A549 (cell line): Measurements from ENCODE around the gene IFFO2. TPM values are rescaled to one million over a fixed set of nuclear protein-coding genes. Genes with fewer than 3 reads are reported as not detected.

Source experiments
- ATAC-seq, 2 experiments: fragments of 200-7000 bp in 1 of 2; fragments of >200 bp in 1 of 2; cut with Nextera tagmentation in 1 of 2; cut with Tn5 transposase in 1 of 2; 3 replicates each; pipeline versions ENCODE4 v1.8.0 to v1.9.1; 2018 to 2020; ENCODE audit warnings: mild to moderate bottlenecking in 1 of 2, moderate library complexity in 1 of 2
- CTCF ChIA-PET: fragments of 300-600 bp; sonication (Branson Sonifier 250); formaldehyde crosslinking; extraction: SDS; loops from one replicate; lab custom pipeline; 2021; ENCODE audit warnings: antibody characterized with exemption, inconsistent platforms; lab: Yijun Ruan, JAX
- POLR2A ChIA-PET: fragments of 350-600 bp; formaldehyde crosslinking; extraction: SDS; loops from one replicate; lab custom pipeline; 2021; ENCODE audit warnings: antibody characterized with exemption, inconsistent platforms; lab: Yijun Ruan, JAX
- DNase-seq, 2 experiments: peaks; one replicate each; pipeline versions ENCODE4 v3.0.0 to v3.0.0-alpha.2; 2011 to 2016; ENCODE audit warnings: low read depth in 1 of 2, low spot score in 1 of 2
- FAIRE-seq: peaks from 2 replicates; lab custom pipeline; 2011; peaks lifted over from hg19 to GRCh38; lab: Jason Lieb, UNC
- H3K27ac ChIP-seq, 2 experiments: fragments of >200 bp; sonication (Bioruptor Twin); formaldehyde crosslinking; 3 replicates each; pipeline ENCODE4 v1.5.1; 2016 to 2017
- H3K4me1 ChIP-seq: fragments of >200 bp; sonication (Bioruptor Twin); formaldehyde crosslinking; 3 replicates; pipeline ENCODE4 v1.6.1; 2016
- H3K4me2 ChIP-seq: fragments of >200 bp; sonication (Bioruptor Twin); formaldehyde crosslinking; 3 replicates; pipeline ENCODE4 v1.6.1; 2016
- H3K4me3 ChIP-seq: fragments of >200 bp; sonication (Bioruptor Twin); formaldehyde crosslinking; 3 replicates; pipeline ENCODE4 v1.5.1; 2016
- H3K9me3 ChIP-seq: fragments of >200 bp; sonication (Bioruptor Twin); formaldehyde crosslinking; 3 replicates; pipeline ENCODE4 v1.6.1; 2016
- BCL3 ChIP-seq: fragments of >200 bp; sonication (Bioruptor Twin); formaldehyde crosslinking; IDR thresholded peaks from 3 replicates; pipeline ENCODE4 v1.6.1; 2016
- CBX2 ChIP-seq: fragments of 200-600 bp; sonication (generic); IDR thresholded peaks from 2 replicates; pipeline ENCODE4 v1.6.1; 2016; ENCODE audit warnings: low read depth, mild to moderate bottlenecking, borderline replicate concordance
- CEBPB ChIP-seq, 2 experiments: fragments of >200 bp in 1 of 2; sonication (Bioruptor Twin) in 1 of 2; formaldehyde crosslinking in 1 of 2; IDR thresholded peaks; 2 replicates each; pipeline ENCODE4 v1.6.1; 2012 to 2016
- CHD2 ChIP-seq: fragments of 150-350 bp; IDR thresholded peaks from 2 replicates; pipeline ENCODE4 v1.6.1; 2014; ENCODE audit warnings: low read length; ENCODE audit not compliant: partially characterized antibody
- EHF ChIP-seq: fragments of 250-450 bp; sonication (Bioruptor Pico); IDR thresholded peaks from 2 replicates; pipeline ENCODE4 v1.5.0; 2020; ENCODE audit warnings: mild to moderate bottlenecking
- FOSB ChIP-seq: fragments of 250-450 bp; sonication (Bioruptor Pico); IDR thresholded peaks from 2 replicates; pipeline ENCODE4 v1.5.0; 2020; ENCODE audit warnings: mild to moderate bottlenecking, moderate library complexity
- FOXS1 ChIP-seq: fragments of 250-450 bp; sonication (Bioruptor Pico); IDR thresholded peaks from 2 replicates; pipeline ENCODE4 v1.5.0; 2020; ENCODE audit warnings: mild to moderate bottlenecking, moderate library complexity
- HEYL ChIP-seq: fragments of 250-450 bp; sonication (Bioruptor Pico); IDR thresholded peaks from 2 replicates; pipeline ENCODE4 v1.8.0; 2021; ENCODE audit warnings: mild to moderate bottlenecking, moderate library complexity
- HOXB13 ChIP-seq: fragments of 250-450 bp; sonication (Bioruptor Pico); IDR thresholded peaks from 2 replicates; pipeline ENCODE4 v1.5.0; 2020; ENCODE audit warnings: low read depth, mild to moderate bottlenecking, moderate library complexity
- HOXB5 ChIP-seq: fragments of 250-450 bp; sonication (Bioruptor Pico); IDR thresholded peaks from 2 replicates; pipeline ENCODE4 v1.5.0; 2020; ENCODE audit warnings: mild to moderate bottlenecking, moderate library complexity
- JUN ChIP-seq, 2 experiments: fragments of >200 bp; sonication (Bioruptor Twin); formaldehyde crosslinking; IDR thresholded peaks; 2 replicates in 1 of 2; 3 replicates in 1 of 2; pipeline ENCODE4 v1.6.1; 2016 to 2017
- MAX ChIP-seq: IDR thresholded peaks from 2 replicates; pipeline ENCODE4 v1.6.1; 2012
- NR3C1 ChIP-seq: fragments of >200 bp; sonication (Bioruptor Twin); formaldehyde crosslinking; IDR thresholded peaks from 3 replicates; pipeline ENCODE4 v1.6.1; 2017
- POLR2A ChIP-seq: IDR thresholded peaks from 2 replicates; pipeline ENCODE4 v1.6.1; 2012; ENCODE audit warnings: mild to moderate bottlenecking, low read length
- RAD21 ChIP-seq, 2 experiments: fragments of >200 bp in 1 of 2; sonication (Bioruptor Twin) in 1 of 2; formaldehyde crosslinking in 1 of 2; IDR thresholded peaks in 1 of 2; conservative IDR thresholded peaks in 1 of 2; 2 replicates in 1 of 2; 3 replicates in 1 of 2; pipeline ENCODE4 v1.6.1; 2012 to 2018; ENCODE audit warnings: inconsistent platforms in 1 of 2
- RARB ChIP-seq: fragments of 250-450 bp; sonication (Bioruptor Pico); IDR thresholded peaks from 2 replicates; pipeline ENCODE4 v1.8.0; 2021; ENCODE audit warnings: mild to moderate bottlenecking, moderate library complexity
- SREBF2 ChIP-seq: fragments of 450-650 bp; IDR thresholded peaks from 2 replicates; pipeline ENCODE4 v1.6.1; 2014; ENCODE audit warnings: mild to moderate bottlenecking, moderate library complexity
- TP53 ChIP-seq: fragments of 250-450 bp; sonication (Bioruptor Pico); IDR thresholded peaks from 2 replicates; pipeline ENCODE4 v1.5.0; 2021; ENCODE audit warnings: mild to moderate bottlenecking, moderate library complexity
- ZC3H11A ChIP-seq: fragments of 450-650 bp; IDR thresholded peaks from 2 replicates; pipeline ENCODE4 v1.6.1; 2014; ENCODE audit warnings: antibody characterized with exemption, mild to moderate bottlenecking
- ZSCAN20 ChIP-seq: fragments of 250-450 bp; sonication (Bioruptor Pico); IDR thresholded peaks from 2 replicates; pipeline ENCODE4 v1.8.0; 2022; ENCODE audit warnings: mild to moderate bottlenecking, moderate library complexity
- WGBS: methylation state at CpG from one replicate; pipeline ENCODE4 v1.1.6; 2017; ENCODE audit errors: missing lambda C conversion rate; 5-methylcytosine and 5-hydroxymethylcytosine counted together
- polyA plus RNA-seq, 4 experiments: library from polyadenylated mRNA; depleted of rRNA in 3 of 4; stranded (reverse); fragments of >200 nt; fragmentation: RNase III in 1 of 4; extraction: RNeasy Plus Mini Kit Qiagen cat#74134 plus additional on column Dnase treatment in 1 of 4; gene quantifications; 2 replicates in 3 of 4; 3 replicates in 1 of 4; pipeline ENCODE4 v1.2.3, GENCODE V29; 2011 to 2017
- TF ChIP-seq, protein P1 (sequence below): fragments of 150-350 bp; IDR thresholded peaks from 2 replicates; pipeline ENCODE4 v1.6.1; 2014; ENCODE audit warnings: low read depth, mild to moderate bottlenecking, low read length
- TF ChIP-seq, protein P2 (sequence below): fragments of 450-650 bp; IDR thresholded peaks from 2 replicates; pipeline ENCODE4 v1.6.1; 2014; ENCODE audit warnings: antibody characterized with exemption
- TF ChIP-seq, protein P3 (sequence below): fragments of 200-600 bp; sonication (generic); IDR thresholded peaks from 2 replicates; pipeline ENCODE4 v1.6.1; 2016; ENCODE audit warnings: antibody characterized with exemption, mild to moderate bottlenecking, moderate library complexity
- TF ChIP-seq, protein P4 (sequence below): fragments of >200 bp; sonication (Bioruptor Twin); formaldehyde crosslinking; IDR thresholded peaks from 3 replicates; pipeline ENCODE4 v1.5.1; 2016

The IFFO2 gene
- polyA plus RNA-seq, 2 of the 4 experiments (the other 2 are of a cell fraction), result 24.3 to 53.9 TPM

GRCh38 chr1:18941221-18942141, 15.0 kb downstream of the IFFO2 start:
- H3K4me3 ChIP-seq, result no peak overlapping the region
- TF ChIP-seq TP53 (CRISPR knock-in tag) (no peak), CHD2 (no peak), FOSB (no peak), JUN (IDR thresholded peaks at IDR 0.05) (no peak), MAX (no peak), HOXB5 (CRISPR knock-in tag) (no peak), BCL3 (no peak), HEYL (CRISPR knock-in tag) (no peak), RARB (CRISPR knock-in tag) (no peak), FOXS1 (CRISPR knock-in tag) (no peak), RAD21 (conservative IDR thresholded peaks at IDR 0.05 in 1 of 2, IDR thresholded peaks at IDR 0.05 in 1 of 2) (no peak), SREBF2 (no peak)
- TF ChIP-seq, protein P1, sequence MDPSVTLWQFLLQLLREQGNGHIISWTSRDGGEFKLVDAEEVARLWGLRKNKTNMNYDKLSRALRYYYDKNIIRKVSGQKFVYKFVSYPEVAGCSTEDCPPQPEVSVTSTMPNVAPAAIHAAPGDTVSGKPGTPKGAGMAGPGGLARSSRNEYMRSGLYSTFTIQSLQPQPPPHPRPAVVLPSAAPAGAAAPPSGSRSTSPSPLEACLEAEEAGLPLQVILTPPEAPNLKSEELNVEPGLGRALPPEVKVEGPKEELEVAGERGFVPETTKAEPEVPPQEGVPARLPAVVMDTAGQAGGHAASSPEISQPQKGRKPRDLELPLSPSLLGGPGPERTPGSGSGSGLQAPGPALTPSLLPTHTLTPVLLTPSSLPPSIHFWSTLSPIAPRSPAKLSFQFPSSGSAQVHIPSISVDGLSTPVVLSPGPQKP, result no peak
- TF ChIP-seq, protein P2, sequence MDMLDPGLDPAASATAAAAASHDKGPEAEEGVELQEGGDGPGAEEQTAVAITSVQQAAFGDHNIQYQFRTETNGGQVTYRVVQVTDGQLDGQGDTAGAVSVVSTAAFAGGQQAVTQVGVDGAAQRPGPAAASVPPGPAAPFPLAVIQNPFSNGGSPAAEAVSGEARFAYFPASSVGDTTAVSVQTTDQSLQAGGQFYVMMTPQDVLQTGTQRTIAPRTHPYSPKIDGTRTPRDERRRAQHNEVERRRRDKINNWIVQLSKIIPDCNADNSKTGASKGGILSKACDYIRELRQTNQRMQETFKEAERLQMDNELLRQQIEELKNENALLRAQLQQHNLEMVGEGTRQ, result no peak
- FAIRE-seq (no peak), ATAC-seq (no peak; a peak in 1 of 6 replicates), DNase-seq (peak in 1 of 2 experiments; percentile 66)
- CTCF ChIA-PET, result interaction anchor here (0.5 to 2.7 kb wide), 5 partner anchors 14 to 155 kb away, joined by 3 to 13 read pairs (median 5); no protein-coding TSS in a partner anchor
- 77% methylated on average over 11 of the region's 18 CpGs for WGBS
- POLR2A ChIA-PET, result no interaction called here
- no peaks in the 10 kb centered on the region for H3K9me3 ChIP-seq
- peak overlapping the region; percentile 37 to 68; a peak in 5 of 6 replicates for H3K27ac ChIP-seq
- H3K4me1 ChIP-seq, result peaks cover 83% of the 10 kb centered on the region
- H3K4me2 ChIP-seq, result peak overlapping the region; percentile 30; the same call in 2 of the 3 replicates

DNA sequence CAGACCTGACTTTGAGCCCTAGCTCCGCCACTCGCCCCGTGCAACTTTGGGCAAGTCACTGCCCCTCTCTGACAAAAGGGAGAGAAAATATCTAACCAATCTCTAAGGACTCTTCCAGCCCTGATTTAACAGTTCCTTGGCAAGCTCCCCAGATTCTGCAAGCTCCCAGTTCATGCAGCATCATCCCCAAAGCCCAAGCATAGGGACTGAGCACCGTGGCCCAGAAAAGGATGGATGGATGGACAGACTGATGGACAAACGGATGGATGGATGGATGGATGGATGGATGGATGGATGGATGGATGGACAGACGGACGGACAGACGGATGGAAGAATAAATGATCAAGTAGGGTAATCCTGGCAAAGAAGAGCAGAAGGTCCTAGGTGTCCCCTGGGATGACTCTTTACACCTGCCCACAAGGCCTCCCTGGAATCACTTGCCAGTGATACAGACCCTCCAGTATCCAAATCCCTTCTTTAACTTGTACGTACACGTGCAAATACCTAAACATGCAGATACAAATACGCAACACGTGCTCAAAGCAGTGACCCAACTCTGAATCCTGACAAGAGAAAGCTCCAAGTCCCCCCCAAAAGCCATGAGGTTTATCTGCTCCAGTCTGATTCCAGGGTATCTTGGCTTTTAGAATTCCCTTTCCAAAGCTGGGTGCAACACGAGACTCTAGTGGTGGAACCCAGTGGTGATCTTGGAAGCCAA, 16.0 kb downstream of the IFFO2 start:
- WGBS, result 85% methylated on average over 13 of the region's 13 CpGs
- Histone ChIP-seq H3K4me1 (peaks cover 80% of the 10 kb centered on the region), H3K4me2 (peak overlapping the region; percentile 8; the same call in 1 of the 3 replicates), H3K27ac (peak overlapping the region in 1 of 2 experiments; percentile 79; a peak in 3 of 6 replicates), H3K9me3 (no peaks in the 10 kb centered on the region), H3K4me3 (no peak overlapping the region)
- ChIA-PET CTCF (interaction anchor here (1.0 to 1.7 kb wide), 4 partner anchors 13 to 157 kb away, joined by 3 to 5 read pairs (median 4); no protein-coding TSS in a partner anchor), POLR2A (no interaction called here)
- ATAC-seq (no peak), FAIRE-seq (no peak), DNase-seq (no peak)
- no peak for TF ChIP-seq POLR2A
- TF ChIP-seq, protein P3, sequence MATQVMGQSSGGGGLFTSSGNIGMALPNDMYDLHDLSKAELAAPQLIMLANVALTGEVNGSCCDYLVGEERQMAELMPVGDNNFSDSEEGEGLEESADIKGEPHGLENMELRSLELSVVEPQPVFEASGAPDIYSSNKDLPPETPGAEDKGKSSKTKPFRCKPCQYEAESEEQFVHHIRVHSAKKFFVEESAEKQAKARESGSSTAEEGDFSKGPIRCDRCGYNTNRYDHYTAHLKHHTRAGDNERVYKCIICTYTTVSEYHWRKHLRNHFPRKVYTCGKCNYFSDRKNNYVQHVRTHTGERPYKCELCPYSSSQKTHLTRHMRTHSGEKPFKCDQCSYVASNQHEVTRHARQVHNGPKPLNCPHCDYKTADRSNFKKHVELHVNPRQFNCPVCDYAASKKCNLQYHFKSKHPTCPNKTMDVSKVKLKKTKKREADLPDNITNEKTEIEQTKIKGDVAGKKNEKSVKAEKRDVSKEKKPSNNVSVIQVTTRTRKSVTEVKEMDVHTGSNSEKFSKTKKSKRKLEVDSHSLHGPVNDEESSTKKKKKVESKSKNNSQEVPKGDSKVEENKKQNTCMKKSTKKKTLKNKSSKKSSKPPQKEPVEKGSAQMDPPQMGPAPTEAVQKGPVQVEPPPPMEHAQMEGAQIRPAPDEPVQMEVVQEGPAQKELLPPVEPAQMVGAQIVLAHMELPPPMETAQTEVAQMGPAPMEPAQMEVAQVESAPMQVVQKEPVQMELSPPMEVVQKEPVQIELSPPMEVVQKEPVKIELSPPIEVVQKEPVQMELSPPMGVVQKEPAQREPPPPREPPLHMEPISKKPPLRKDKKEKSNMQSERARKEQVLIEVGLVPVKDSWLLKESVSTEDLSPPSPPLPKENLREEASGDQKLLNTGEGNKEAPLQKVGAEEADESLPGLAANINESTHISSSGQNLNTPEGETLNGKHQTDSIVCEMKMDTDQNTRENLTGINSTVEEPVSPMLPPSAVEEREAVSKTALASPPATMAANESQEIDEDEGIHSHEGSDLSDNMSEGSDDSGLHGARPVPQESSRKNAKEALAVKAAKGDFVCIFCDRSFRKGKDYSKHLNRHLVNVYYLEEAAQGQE, result no peak
- TF ChIP-seq CBX2, result no peak
- TF ChIP-seq BCL3, result no peak
- TF ChIP-seq EHF (CRISPR knock-in tag), result no peak
- no peak for TF ChIP-seq NR3C1
- TF ChIP-seq ZC3H11A, result no peak
- TF ChIP-seq, protein P4, sequence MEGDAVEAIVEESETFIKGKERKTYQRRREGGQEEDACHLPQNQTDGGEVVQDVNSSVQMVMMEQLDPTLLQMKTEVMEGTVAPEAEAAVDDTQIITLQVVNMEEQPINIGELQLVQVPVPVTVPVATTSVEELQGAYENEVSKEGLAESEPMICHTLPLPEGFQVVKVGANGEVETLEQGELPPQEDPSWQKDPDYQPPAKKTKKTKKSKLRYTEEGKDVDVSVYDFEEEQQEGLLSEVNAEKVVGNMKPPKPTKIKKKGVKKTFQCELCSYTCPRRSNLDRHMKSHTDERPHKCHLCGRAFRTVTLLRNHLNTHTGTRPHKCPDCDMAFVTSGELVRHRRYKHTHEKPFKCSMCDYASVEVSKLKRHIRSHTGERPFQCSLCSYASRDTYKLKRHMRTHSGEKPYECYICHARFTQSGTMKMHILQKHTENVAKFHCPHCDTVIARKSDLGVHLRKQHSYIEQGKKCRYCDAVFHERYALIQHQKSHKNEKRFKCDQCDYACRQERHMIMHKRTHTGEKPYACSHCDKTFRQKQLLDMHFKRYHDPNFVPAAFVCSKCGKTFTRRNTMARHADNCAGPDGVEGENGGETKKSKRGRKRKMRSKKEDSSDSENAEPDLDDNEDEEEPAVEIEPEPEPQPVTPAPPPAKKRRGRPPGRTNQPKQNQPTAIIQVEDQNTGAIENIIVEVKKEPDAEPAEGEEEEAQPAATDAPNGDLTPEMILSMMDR, result no peak
- TF ChIP-seq CEBPB (IDR thresholded peaks at IDR 0.05), result no peak
- TF ChIP-seq ZSCAN20 (CRISPR knock-in tag), result no peak
- no peak for TF ChIP-seq HOXB13 (CRISPR knock-in tag)
- TF ChIP-seq SREBF2, result no peak
